Measurements from ENCODE around the gene FAXC. TPM values are rescaled to one million over a fixed set of nuclear protein-coding genes. Genes with fewer than 3 reads are reported as not detected.
A peak's percentile ranks its signal among the peaks of the same experiment; 100 is the strongest.

The FAXC gene
- total and polyA plus RNA-seq, 2 donors (not counting 3 experiments of a cell fraction or from before 2014, with no cell fraction given): 3.4 to 3.6 TPM

- ChIA-PET POLR2A (no interaction called here), CTCF (interaction anchor here (0.7 to 6.5 kb wide), 5 partner anchors 13 to 68 kb away, joined by 3 to 40 read pairs (median 11); no protein-coding TSS in a partner anchor)
- peak overlapping the region; percentile 94 for H3K4me2 ChIP-seq (ENCODE audit: insufficient read depth, low read length)
- peak overlapping the region; percentile 58 for H3K9ac ChIP-seq (replicated peaks; ENCODE audit: extremely low read depth, insufficient read depth, low read length)
- no peak for TF ChIP-seq CTCF (IDR thresholded peaks at IDR 0.05; ENCODE audit: extremely low read depth in 1 of 2, insufficient read depth in 1 of 2, low read depth in 1 of 2, low read length in 2 of 2)
- no peak for TF ChIP-seq POLR2A (IDR thresholded peaks at IDR 0.05; ENCODE audit: low read depth, low read length)
- TF ChIP-seq GATA2 (IDR thresholded peaks at IDR 0.05; ENCODE audit: insufficient read depth, insufficient read length, low read depth, low read length): no peak
- TF ChIP-seq EZH2 (IDR thresholded peaks at IDR 0.05; ENCODE audit: borderline replicate concordance, low read depth, low read length, severe bottlenecking): no peak
- TF ChIP-seq JUN (IDR thresholded peaks at IDR 0.05; ENCODE audit: borderline replicate concordance, insufficient read depth, insufficient read length, low read depth): no peak
- no peak for TF ChIP-seq MAX (IDR thresholded peaks at IDR 0.05; ENCODE audit: insufficient read depth, insufficient read length)
- TF ChIP-seq POLR2AphosphoS5 (IDR thresholded peaks at IDR 0.05; ENCODE audit: insufficient read depth, low read depth, low read length): no peak
- no peak for TF ChIP-seq MYC (IDR thresholded peaks at IDR 0.05; ENCODE audit: low read depth, low read length)
- TF ChIP-seq FOS (IDR thresholded peaks at IDR 0.05; ENCODE audit: borderline replicate concordance, insufficient read depth, low read length): no peak
- peak overlapping the region; percentile 93 for H2AFZ ChIP-seq (ENCODE audit: low read depth, low read length)
- H3K79me2 ChIP-seq (ENCODE audit: control insufficient read depth, insufficient read depth, low read length): no peaks in the 10 kb centered on the region
- H3K9me3 ChIP-seq (replicated peaks; ENCODE audit: control insufficient read depth, insufficient read depth, low read length): no peaks in the 10 kb centered on the region
- intact Hi-C loops (cut with micrococcal nuclease): loop anchor here (2.0 to 10.0 kb wide), 3 partner anchors 44 to 166 kb away; partner anchors contain the start of genes PNISR and USP45
- dilution Hi-C loops (cut with MboI; ENCODE audit: extremely low pct_ligation_motif_present, low sequenced_read_pairs): no loop called here
- peak overlapping the region; percentile 40 to 60 (median 58) for H3K4me3 ChIP-seq (replicated peaks in 1 of 3; ENCODE audit: insufficient read depth in 1 of 3, low read depth in 1 of 3, low read length in 3 of 3)
- FAIRE-seq (no peak), DNase-seq (ENCODE audit: low read depth, low spot score) (no peak)
- no peaks in the 10 kb centered on the region for H3K9me1 ChIP-seq (replicated peaks; ENCODE audit: control insufficient read depth, extremely low read depth, insufficient read depth, low read length)
- peaks cover 8 to 11% of the 10 kb centered on the region in 2 experiments for H3K27me3 ChIP-seq (ENCODE audit: control insufficient read depth in 2 of 2, insufficient read depth in 2 of 2, low read length in 2 of 2)
- peaks cover 21% of the 10 kb centered on the region for H3K4me1 ChIP-seq (ENCODE audit: control insufficient read depth, extremely low read depth, insufficient read depth, low read length)
- H4K20me1 ChIP-seq (replicated peaks; ENCODE audit: control insufficient read depth, extremely low read depth, insufficient read depth, low read length): no peaks in the 10 kb centered on the region
- H3K36me3 ChIP-seq (ENCODE audit: control insufficient read depth in 2 of 2, extremely low read depth in 1 of 2, insufficient read depth in 2 of 2, low read length in 2 of 2): no peaks in the 10 kb centered on the region
- no peak overlapping the region for H3K27ac ChIP-seq (ENCODE audit: insufficient read depth, low read depth, low read length)
- TSS peak; percentile 41 for BruUV-seq (replicated peaks)
These were observed 945 bp downstream of the FAXC start for GRCh38 chr6:99348288-99349170.

Measured in endothelial cell of umbilical vein (primary cell).